Thymus (tissue), 11 donors: ENCODE data around the gene CDK14. TPM values are rescaled to one million over a fixed set of nuclear protein-coding genes. Genes with fewer than 3 reads are reported as not detected.
A peak's percentile ranks its signal among the peaks of the same experiment; 100 is the strongest.

Experiments used
- DNase-seq, 9 donors: peaks; one replicate each; pipeline ENCODE4 v3.0.0-alpha.2; 2013; ENCODE audit warnings: low spot score in 9 of 9, low read depth in 6 of 9, missing footprints in 1 of 9
- H3K27ac ChIP-seq, 2 donors: one replicate each; pipeline ENCODE4 v1.5.1; 2013; ENCODE audit warnings: control low read depth in 1 of 2, low read depth in 1 of 2, low read length in 1 of 2, mild to moderate bottlenecking in 1 of 2, moderate library complexity in 1 of 2
- H3K27me3 ChIP-seq, 2 donors: one replicate each; pipeline ENCODE4 v1.5.1; 2013; ENCODE audit warnings: low read length in 1 of 2; ENCODE audit not compliant: control insufficient read depth in 2 of 2, insufficient read depth in 1 of 2
- H3K36me3 ChIP-seq, 2 donors: one replicate each; pipeline ENCODE4 v1.5.1; 2013; ENCODE audit warnings: low read length in 1 of 2, mild to moderate bottlenecking in 1 of 2, moderate library complexity in 1 of 2; ENCODE audit not compliant: control insufficient read depth in 2 of 2, insufficient read depth in 2 of 2
- H3K4me1 ChIP-seq, 2 donors: one replicate each; pipeline ENCODE4 v1.5.1; 2013; ENCODE audit warnings: low read length in 2 of 2; ENCODE audit not compliant: control insufficient read depth in 2 of 2, insufficient read depth in 2 of 2
- H3K4me3 ChIP-seq, 2 donors: one replicate each; pipeline ENCODE4 v1.5.1; 2013; ENCODE audit warnings: low read length in 2 of 2, control low read depth in 1 of 2, mild to moderate bottlenecking in 1 of 2
- H3K9me3 ChIP-seq, 2 donors: one replicate each; pipeline ENCODE4 v1.5.1; 2013; ENCODE audit warnings: low read length in 1 of 2, mild to moderate bottlenecking in 1 of 2; ENCODE audit not compliant: control insufficient read depth in 2 of 2, insufficient read depth in 1 of 2
- WGBS: extraction: QIAGEN DNeasy Blood & Tissue Kit; methylation state at CpG from one replicate; pipeline ENCODE4 v1.1.7; 2013; 5-methylcytosine and 5-hydroxymethylcytosine counted together
- polyA plus RNA-seq: library from polyadenylated mRNA; stranded (reverse); fragments of 200-250 nt; gene quantifications from one replicate; pipeline ENCODE4 v1.2.3, GENCODE V29; 2013
- total RNA-seq: library from RNA; stranded (reverse); fragments of 120-200 nt; gene quantifications from one replicate; pipeline ENCODE4 v1.2.4, GENCODE V29; 2013
- donor health status: healthy.

The CDK14 gene
- total and polyA plus RNA-seq, 2 donors, result 7.6 to 9.0 TPM

DNA sequence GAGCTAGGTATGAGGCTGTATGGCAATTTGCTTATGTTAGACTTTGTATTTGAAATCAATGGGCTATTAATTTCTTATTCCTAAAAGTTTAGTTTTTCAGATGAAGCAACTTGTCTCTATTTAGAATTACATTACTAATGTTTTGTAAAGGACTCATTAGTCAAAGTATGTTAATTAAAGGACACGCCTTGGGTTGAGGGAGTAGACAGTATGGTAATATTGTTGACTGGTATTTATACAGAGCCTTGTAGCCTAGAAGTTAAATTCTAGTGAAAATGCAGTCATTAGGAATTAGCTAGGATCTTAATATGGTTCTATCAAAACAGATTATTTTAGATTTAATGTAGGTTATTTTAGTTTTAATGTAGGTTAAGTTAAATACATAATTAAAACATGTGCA lies 6.2 kb downstream of the CDK14 start:
- no peaks in the 10 kb centered on the region for H3K4me1 ChIP-seq
- no peak overlapping the region for H3K4me3 ChIP-seq
- H3K36me3 ChIP-seq, result no peaks in the 10 kb centered on the region
- H3K9me3 ChIP-seq, result no peaks in the 10 kb centered on the region
- H3K27ac ChIP-seq, result no peak overlapping the region
- DNase-seq, result no peak
- H3K27me3 ChIP-seq, result peaks cover 1 to 12% of the 10 kb centered on the region in 2 donors
- WGBS, result 96% methylated on average over 1 of the region's 1 CpG

- Histone ChIP-seq H3K9me3 (no peaks in the 10 kb centered on the region), H3K4me3 (no peak overlapping the region), H3K36me3 (no peaks in the 10 kb centered on the region), H3K27ac (no peak overlapping the region), H3K4me1 (no peaks in the 10 kb centered on the region), H3K27me3 (peaks cover 0 to 4% of the 10 kb centered on the region in 2 donors)
- 97% methylated on average over 1 of the region's 1 CpG for WGBS
- DNase-seq, result no peak
These were observed 7.2 kb downstream of the CDK14 start for GRCh38 chr7:90603346-90603745.

DNA sequence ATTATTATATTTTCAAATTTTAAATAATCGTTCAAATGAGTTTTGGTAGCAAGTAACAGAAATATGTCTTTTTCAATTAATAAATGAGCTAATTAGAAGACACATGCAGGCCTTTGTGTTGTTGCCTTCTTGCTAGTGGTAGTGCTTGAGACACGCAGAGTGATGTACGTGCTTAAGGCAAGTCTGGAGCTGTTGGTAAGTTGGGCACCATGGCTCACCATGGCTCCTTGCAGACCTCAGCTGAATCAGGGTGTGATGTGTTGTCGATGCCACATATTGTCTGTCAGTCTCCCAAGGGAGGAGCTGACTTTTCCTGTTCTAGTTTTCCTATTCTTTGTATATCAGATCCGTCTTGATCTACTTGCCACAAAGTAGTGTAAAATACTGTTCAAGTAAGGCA lies 8.3 kb downstream of the CDK14 start:
- WGBS, result 96% methylated on average over 5 of the region's 5 CpGs
- no peaks in the 10 kb centered on the region for H3K36me3 ChIP-seq
- no peaks in the 10 kb centered on the region for H3K27me3 ChIP-seq
- H3K4me3 ChIP-seq, result no peak overlapping the region
- no peaks in the 10 kb centered on the region for H3K9me3 ChIP-seq
- no peaks in the 10 kb centered on the region for H3K4me1 ChIP-seq
- no peak overlapping the region for H3K27ac ChIP-seq
- DNase-seq, result no peak

- no peaks in the 10 kb centered on the region for H3K27me3 ChIP-seq
- no peaks in the 10 kb centered on the region for H3K4me1 ChIP-seq
- no peak overlapping the region for H3K27ac ChIP-seq
- no peak overlapping the region for H3K4me3 ChIP-seq
- WGBS, result 97% methylated on average over 2 of the region's 2 CpGs
- no peaks in the 10 kb centered on the region for H3K9me3 ChIP-seq
- H3K36me3 ChIP-seq, result no peaks in the 10 kb centered on the region
- DNase-seq, result peak in 1 of 9 donors; percentile 8
These were observed 8.9 kb downstream of the CDK14 start for GRCh38 chr7:90605055-90605454.

DNA sequence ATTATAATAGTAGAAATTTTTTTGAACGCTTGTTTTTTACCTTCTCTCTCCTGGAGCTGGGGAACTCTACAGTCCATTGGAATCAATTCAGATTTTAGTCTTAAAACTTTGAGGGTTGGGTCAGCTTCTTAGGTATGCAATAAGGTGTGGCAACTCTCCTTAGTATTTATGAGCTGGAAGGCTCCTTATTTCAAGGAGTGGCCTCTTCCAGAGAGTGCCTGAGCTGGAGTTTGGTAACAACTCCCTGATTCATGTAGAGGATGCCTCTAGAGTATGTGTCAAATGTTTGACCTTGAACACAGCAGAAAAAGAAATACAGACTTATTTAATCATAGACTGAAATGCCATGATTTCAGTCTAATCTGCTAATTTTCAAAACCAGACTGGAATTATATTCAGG lies 11.1 kb downstream of the CDK14 start:
- Histone ChIP-seq H3K4me3 (no peak overlapping the region), H3K36me3 (no peaks in the 10 kb centered on the region), H3K9me3 (no peaks in the 10 kb centered on the region), H3K4me1 (no peaks in the 10 kb centered on the region), H3K27ac (no peak overlapping the region), H3K27me3 (no peaks in the 10 kb centered on the region)
- no peak for DNase-seq
- WGBS, result 97% methylated on average over 1 of the region's 1 CpG

DNA sequence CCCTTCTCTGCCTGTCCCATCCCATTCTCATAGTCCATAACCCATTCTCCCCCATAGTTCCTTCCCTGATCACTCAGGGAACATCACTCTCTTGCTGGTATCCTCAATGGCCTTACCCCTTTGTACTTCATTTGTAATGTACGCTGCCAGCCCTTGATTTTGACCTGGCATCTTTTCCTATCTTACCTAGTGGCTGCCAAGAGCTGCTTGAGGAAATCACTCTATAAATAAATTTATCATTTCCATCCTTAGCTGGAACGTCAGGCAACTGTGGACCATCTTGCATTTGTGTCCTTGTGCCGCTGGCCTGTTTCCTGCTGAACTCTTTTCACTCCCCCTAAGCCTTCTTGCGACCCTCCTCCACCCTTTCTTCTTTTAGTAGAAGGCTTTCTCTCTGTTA lies 14.0 kb downstream of the CDK14 start:
- DNase-seq, result no peak
- Histone ChIP-seq H3K4me1 (no peaks in the 10 kb centered on the region), H3K9me3 (no peaks in the 10 kb centered on the region), H3K27ac (no peak overlapping the region), H3K4me3 (no peak overlapping the region), H3K27me3 (no peaks in the 10 kb centered on the region), H3K36me3 (no peaks in the 10 kb centered on the region)
- WGBS, result 97% methylated on average over 4 of the region's 4 CpGs

GRCh38 chr7:90611115-90611514 lies 15.0 kb downstream of the CDK14 start:
- H3K36me3 ChIP-seq, result no peaks in the 10 kb centered on the region
- no peaks in the 10 kb centered on the region for H3K9me3 ChIP-seq
- H3K4me1 ChIP-seq, result no peaks in the 10 kb centered on the region
- H3K4me3 ChIP-seq, result no peak overlapping the region
- DNase-seq, result no peak
- H3K27me3 ChIP-seq, result no peaks in the 10 kb centered on the region
- H3K27ac ChIP-seq, result no peak overlapping the region
- 86% methylated on average over 3 of the region's 3 CpGs for WGBS

DNA sequence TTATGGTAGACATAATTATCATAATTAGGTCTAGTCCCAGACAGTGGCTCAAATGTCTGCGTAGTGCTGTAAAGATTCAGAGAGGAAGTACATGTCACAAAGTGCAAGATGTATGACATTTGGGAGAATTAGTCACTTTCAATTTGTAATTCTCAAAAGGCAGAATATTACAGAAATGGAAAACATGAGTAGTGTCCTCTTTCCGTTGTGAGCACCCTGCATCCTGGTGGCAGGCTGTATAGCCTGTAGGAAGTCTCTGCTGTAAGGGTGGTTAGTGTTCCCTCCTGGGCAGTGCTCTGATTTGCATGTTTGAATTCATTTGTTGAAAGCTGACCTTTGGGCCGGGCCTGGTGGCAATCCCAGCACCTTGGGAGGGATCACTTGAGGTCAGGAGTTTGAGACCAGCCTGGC lies 17.0 kb downstream of the CDK14 start:
- no peaks in the 10 kb centered on the region for H3K27me3 ChIP-seq
- no peaks in the 10 kb centered on the region for H3K4me1 ChIP-seq
- H3K4me3 ChIP-seq, result no peak overlapping the region
- WGBS, result 66% methylated on average over 3 of the region's 3 CpGs
- H3K36me3 ChIP-seq, result no peaks in the 10 kb centered on the region
- H3K9me3 ChIP-seq, result no peaks in the 10 kb centered on the region
- no peak overlapping the region for H3K27ac ChIP-seq
- DNase-seq, result no peak

DNA sequence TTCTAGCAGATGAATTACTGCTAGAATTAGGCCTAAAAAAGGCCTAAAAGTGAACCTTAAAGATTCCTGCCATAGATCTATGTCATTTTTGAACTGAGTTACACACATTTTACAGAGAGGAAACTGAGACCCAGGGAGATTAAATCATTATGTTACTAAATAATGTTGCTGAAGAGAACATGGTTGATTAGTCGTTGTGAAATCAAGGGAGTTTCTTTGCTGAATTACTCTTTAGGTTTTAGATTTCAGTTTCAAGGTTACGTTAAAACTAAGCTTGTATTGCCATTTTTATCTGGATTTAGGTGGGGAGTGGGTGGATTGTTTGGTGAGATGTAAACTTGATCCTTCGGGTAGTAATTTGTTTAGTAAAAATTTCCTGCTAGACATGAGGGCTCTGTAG lies 21.3 kb downstream of the CDK14 start:
- Histone ChIP-seq H3K9me3 (no peaks in the 10 kb centered on the region), H3K4me3 (no peak overlapping the region), H3K27me3 (no peaks in the 10 kb centered on the region), H3K4me1 (no peaks in the 10 kb centered on the region), H3K27ac (no peak overlapping the region), H3K36me3 (no peaks in the 10 kb centered on the region)
- 91% methylated on average over 3 of the region's 3 CpGs for WGBS
- no peak for DNase-seq

DNA sequence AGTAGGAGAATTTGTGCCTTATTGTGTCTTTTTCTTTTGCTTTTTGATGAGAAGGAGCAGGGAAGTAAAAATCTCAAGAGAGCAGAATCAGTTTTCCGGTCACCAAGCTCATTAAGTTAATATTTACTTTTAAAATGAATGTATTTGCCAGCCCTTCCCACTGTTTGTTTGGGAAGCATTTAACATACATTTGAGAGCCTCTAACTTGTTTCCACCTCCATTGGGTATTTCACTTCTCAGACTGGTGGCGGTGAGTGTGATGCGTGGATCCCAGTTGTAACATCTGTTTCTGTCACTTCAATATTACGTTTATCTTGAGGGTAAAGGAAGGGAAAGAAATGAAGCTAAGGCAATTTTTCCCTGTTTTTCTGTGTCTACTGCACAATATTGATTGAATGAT lies 22.8 kb downstream of the CDK14 start:
- no peaks in the 10 kb centered on the region for H3K4me1 ChIP-seq
- H3K27ac ChIP-seq, result no peak overlapping the region
- no peak overlapping the region for H3K4me3 ChIP-seq
- no peaks in the 10 kb centered on the region for H3K9me3 ChIP-seq
- WGBS, result 96% methylated on average over 4 of the region's 4 CpGs
- no peaks in the 10 kb centered on the region for H3K36me3 ChIP-seq
- no peaks in the 10 kb centered on the region for H3K27me3 ChIP-seq
- DNase-seq, result no peak
